Right cardiac atrium (tissue), 5 donors: Measurements from ENCODE around the gene PTPRG. TPM values are rescaled to one million over a fixed set of nuclear protein-coding genes. Genes with fewer than 3 reads are reported as not detected.

Source experiments
- ATAC-seq, 2 donors: fragments of 200-7000 bp; cut with Tn5 transposase; one replicate each; pipeline versions ENCODE4 v1.8.0 to v1.9.1; 2020; ENCODE audit warnings: moderate library complexity in 2 of 2, mild to moderate bottlenecking in 1 of 2
- DNase-seq, 3 donors: peaks; one replicate each; pipeline ENCODE4 v3.0.0-alpha.2; 2020
- H3K27ac ChIP-seq: one replicate; pipeline ENCODE4 v1.5.1; 2013; ENCODE audit warnings: mild to moderate bottlenecking, low read length, control low read depth, moderate library complexity
- H3K27me3 ChIP-seq: one replicate; pipeline ENCODE4 v1.6.1; 2013; ENCODE audit not compliant: control insufficient read depth, insufficient read depth
- H3K4me1 ChIP-seq: one replicate; pipeline ENCODE4 v1.6.1; 2013; ENCODE audit warnings: low read length; ENCODE audit not compliant: control insufficient read depth, insufficient read depth
- H3K4me3 ChIP-seq: one replicate; pipeline ENCODE4 v1.5.1; 2013; ENCODE audit warnings: low read length, control low read depth
- H3K9me3 ChIP-seq: one replicate; pipeline ENCODE4 v1.6.1; 2013; ENCODE audit warnings: low read length; ENCODE audit not compliant: control insufficient read depth
- WGBS: extraction: QIAGEN DNeasy Blood & Tissue Kit; methylation state at CpG from one replicate; pipeline ENCODE4 v1.1.7; 2013; 5-methylcytosine and 5-hydroxymethylcytosine counted together
- intact Hi-C, 4 donors: fragments of 100-400 bp; cut with DNase I; formaldehyde crosslinking; loops; one replicate each; pipeline versions ENCODE4 v1.11.0 to v1.14.0; 2022 to 2023
- polyA plus RNA-seq: library from polyadenylated mRNA; stranded (reverse); fragments of 200-250 nt; gene quantifications from one replicate; pipeline ENCODE4 v1.2.3, GENCODE V29; 2013
- total RNA-seq, 4 donors: library from RNA; stranded (reverse); fragmentation: NEBNext Ultra II Directional; extraction: Animal tissue kit (Norgen Biotek cat#: 25700); gene quantifications; one replicate each; pipeline ENCODE4 v1.2.1, GENCODE V29; 2021
- donor health status: healthy with polysubstance abuse.
- donor health status: DM: no; HTN: yes; CAD: no.
- donor health status: DM: no; HTN: no; CAD: no.
- donor health status: DM: no; HTN: yes; CAD: no; lungs with severe emphysema.
- donor health status: DM: yes; HTN: yes; CAD: no.

The PTPRG gene
- total and polyA plus RNA-seq, 5 donors, result 8.6 to 50.7 (median 32.3) TPM

DNA sequence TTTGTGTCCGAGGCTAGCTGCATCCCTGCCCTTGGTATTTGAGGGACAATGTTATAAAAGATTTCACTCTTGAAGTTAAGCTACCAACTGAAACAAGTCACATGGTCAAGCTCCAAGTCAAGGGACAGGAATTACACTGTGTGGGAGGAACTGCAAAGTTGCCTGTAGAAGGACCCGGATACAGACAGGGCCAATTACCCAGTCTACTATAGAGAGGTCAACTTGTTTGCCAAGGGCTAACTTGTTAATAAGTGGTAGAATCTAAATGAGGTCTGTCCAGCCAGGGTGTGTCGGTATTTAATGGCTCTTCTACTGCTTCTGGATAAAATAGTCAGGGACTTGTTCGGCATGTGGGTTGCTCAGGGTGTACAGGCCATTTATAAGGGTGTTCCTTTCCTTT, 55.7 kb downstream of the PTPRG start:
- Histone ChIP-seq H3K4me3 (no peak overlapping the region), H3K27ac (no peak overlapping the region), H3K9me3 (no peaks in the 10 kb centered on the region), H3K4me1 (peaks cover 16% of the 10 kb centered on the region), H3K27me3 (no peaks in the 10 kb centered on the region)
- DNase-seq, result no peak
- ATAC-seq, result peak; percentile 40 to 75
- intact Hi-C loops, result no loop called here
- 66% methylated on average over 4 of the region's 4 CpGs for WGBS

DNA sequence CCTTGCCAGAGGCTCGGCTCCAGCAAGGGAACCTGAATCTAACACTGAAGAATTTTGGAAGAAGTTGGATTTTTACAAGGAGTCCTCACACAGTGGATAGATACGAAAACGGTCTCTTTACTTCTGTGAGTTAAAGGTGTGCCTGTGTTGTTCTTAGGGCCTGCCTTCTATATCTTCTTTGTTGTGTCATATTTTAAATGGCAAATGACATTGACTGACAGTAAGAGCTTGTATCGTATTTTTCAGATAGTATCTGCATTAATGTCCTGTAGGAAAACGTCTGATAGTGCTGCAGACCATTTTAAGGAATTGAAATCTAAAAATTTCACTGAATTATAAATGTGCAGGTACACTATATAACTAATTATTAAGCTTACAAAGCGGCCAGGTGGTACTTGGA, 56.3 kb downstream of the PTPRG start:
- intact Hi-C loops, result no loop called here
- Histone ChIP-seq H3K27ac (no peak overlapping the region), H3K9me3 (no peaks in the 10 kb centered on the region), H3K27me3 (no peaks in the 10 kb centered on the region), H3K4me1 (peaks cover 13% of the 10 kb centered on the region), H3K4me3 (no peak overlapping the region)
- ATAC-seq, result no peak
- 82% methylated on average over 6 of the region's 6 CpGs for WGBS
- no peak for DNase-seq

DNA sequence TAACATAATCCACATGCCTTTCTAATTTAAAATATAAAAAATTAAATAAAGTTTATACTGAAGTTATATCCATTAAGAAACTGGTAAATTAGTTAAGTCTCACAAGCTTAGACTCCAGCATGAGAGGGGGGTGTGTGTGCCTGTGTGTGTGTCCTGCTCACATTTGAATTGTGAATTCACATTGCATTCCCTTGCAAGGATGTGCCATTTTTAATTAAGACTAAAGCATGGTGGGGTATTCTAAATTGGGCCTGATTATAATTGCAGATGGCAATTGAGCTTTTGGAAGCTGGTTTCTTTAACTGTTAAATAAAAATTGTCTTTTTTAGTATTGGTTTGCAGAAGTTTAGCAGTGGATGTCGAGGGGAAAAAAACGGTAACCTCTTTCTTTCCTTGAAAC, 56.9 kb downstream of the PTPRG start:
- H3K27ac ChIP-seq, result no peak overlapping the region
- H3K9me3 ChIP-seq, result no peaks in the 10 kb centered on the region
- 95% methylated on average over 2 of the region's 2 CpGs for WGBS

DNA sequence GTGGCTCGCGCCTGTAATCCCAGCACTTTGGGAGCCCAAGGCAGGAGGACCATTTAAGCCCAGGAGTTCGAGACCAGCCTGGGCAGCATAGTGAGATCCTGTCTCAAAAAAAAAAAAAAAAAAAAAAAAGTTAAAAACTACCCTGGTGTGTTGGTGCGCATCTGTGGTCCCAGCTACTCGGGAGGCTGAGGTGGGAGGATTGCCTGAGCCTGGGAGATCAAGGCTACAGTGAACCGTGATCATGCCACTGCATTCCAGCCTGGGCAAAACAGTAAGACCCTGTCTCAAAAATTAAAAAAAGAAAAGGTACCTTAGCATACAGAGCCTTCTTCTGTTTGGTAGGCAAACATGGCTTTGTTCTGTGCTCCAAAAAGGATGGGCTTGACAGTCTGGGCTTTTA, 57.5 kb downstream of the PTPRG start:
- WGBS, result 98% methylated on average over 6 of the region's 6 CpGs
- ATAC-seq (no peak), DNase-seq (no peak)
- no peak overlapping the region for H3K4me3 ChIP-seq
- intact Hi-C loops, result no loop called here
- H3K4me1 ChIP-seq, result peaks cover 16% of the 10 kb centered on the region
- H3K27me3 ChIP-seq, result no peaks in the 10 kb centered on the region
- H3K27ac ChIP-seq, result no peak overlapping the region
- no peaks in the 10 kb centered on the region for H3K9me3 ChIP-seq

More for the DNA sequence above, 56.9 kb downstream of the PTPRG start:
- Histone ChIP-seq H3K4me3 (no peak overlapping the region), H3K4me1 (peaks cover 16% of the 10 kb centered on the region), H3K27me3 (no peaks in the 10 kb centered on the region)
- ATAC-seq (no peak), DNase-seq (no peak)
- intact Hi-C loops, result no loop called here

DNA sequence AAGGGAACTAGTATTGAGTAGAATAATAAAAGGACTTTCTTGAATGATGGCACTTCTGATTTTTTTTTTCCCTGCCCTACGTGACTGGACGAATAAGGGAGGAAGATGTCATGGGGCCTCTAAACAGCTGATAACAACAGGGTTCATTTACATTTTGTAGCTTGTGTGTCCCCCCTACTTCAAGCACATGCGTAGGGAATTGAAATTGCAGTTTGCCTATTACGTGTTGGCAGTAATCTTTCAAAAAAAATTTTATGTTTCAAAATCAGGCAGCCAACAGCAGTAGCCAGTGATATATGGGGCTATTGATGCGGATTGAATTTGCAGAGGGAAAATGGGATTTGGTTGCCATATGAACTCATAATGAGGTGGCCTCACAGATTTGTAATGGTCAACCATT, 58.7 kb downstream of the PTPRG start:
- no peak for DNase-seq
- Histone ChIP-seq H3K27ac (no peak overlapping the region), H3K4me3 (no peak overlapping the region), H3K9me3 (no peaks in the 10 kb centered on the region), H3K4me1 (peaks cover 16% of the 10 kb centered on the region), H3K27me3 (no peaks in the 10 kb centered on the region)
- intact Hi-C loops, result no loop called here
- WGBS, result 65% methylated on average over 5 of the region's 5 CpGs
- no peak for ATAC-seq

DNA sequence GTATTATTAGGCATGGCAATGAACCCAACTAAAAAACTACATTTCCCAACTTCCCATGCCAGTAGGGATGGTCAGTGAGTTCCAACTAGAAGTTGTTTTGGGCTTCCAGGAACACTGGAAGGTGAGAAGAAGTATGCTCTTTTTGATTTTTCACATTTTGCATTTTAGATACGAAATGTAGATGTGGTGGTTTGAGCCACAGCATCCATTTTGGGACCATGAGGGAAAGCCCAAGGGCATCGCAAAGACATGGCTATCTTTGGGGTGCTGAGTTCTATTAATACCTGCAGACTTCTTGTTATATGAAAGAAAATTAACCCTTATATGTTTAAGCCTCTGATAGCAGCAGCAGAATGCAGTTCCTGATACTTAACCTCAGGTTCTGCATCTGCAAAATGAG, 62.9 kb downstream of the PTPRG start:
- intact Hi-C loops, result no loop called here
- 96% methylated on average over 2 of the region's 2 CpGs for WGBS
- Histone ChIP-seq H3K4me1 (peaks cover 7% of the 10 kb centered on the region), H3K9me3 (no peaks in the 10 kb centered on the region), H3K27ac (no peak overlapping the region), H3K27me3 (no peaks in the 10 kb centered on the region), H3K4me3 (no peak overlapping the region)
- ATAC-seq (no peak), DNase-seq (no peak)

DNA sequence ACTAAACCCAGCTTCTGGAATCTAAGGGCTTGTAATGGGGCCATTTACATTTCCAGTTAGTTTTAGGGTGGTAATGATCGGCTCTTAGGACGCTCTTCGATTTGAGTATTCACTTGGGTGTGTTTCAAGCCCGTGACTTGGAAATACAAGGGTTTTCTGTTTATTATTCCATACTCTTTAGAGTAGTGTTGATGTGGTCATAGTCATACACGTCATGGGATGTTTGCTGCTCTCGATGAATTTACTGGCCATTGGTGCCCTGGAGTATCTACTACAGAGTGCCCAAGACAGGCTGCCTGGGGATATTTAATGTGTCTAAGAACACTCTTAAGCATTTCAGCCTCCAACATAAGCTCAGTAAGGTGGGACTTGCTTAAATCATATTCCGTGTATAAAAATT, 64.1 kb downstream of the PTPRG start:
- WGBS, result 95% methylated on average over 7 of the region's 7 CpGs
- H3K9me3 ChIP-seq, result no peaks in the 10 kb centered on the region
- peaks cover 7% of the 10 kb centered on the region for H3K4me1 ChIP-seq
- intact Hi-C loops, result no loop called here
- H3K4me3 ChIP-seq, result no peak overlapping the region
- no peak overlapping the region for H3K27ac ChIP-seq
- ATAC-seq (no peak), DNase-seq (no peak)
- no peaks in the 10 kb centered on the region for H3K27me3 ChIP-seq

DNA sequence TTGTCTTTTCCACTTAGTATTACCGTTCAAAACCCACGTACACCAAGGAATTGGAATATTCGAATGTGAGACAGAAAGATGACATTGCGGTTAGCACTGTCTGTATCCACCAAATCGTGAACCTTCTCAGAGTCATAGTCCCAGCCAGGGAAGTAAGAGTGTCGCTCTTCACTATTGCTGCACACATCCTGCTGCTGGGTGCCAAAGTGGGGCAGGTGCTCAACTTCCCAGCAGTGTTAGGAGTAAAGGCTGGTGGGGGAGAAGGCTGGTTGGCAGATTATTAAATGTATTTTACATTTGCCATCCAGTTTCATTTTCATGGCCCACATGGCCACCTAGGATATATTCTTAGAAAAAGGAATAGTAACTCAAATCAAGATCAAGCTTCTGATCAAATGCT, 65.1 kb downstream of the PTPRG start:
- no peak overlapping the region for H3K4me3 ChIP-seq

DNA sequence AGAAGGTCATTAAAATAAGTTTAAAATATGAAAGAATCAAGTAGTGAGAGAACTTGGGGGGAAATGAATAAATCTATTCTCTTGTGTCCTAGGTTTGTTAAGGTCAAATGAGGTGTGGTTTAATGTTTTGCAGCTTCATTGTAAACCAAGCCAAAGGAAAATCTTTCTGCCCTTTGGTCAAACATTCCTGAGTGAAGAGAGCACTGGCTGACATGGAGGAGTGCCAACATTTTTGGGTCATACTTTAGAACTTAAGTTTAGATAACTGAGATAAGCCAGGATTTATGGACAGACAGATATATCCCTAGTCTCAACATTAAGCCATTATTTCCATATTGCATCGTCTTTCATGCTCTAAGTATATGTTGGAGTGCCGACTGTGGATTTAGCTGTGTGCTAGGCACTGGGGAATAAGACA, 66.4 kb downstream of the PTPRG start:
- Histone ChIP-seq H3K4me3 (no peak overlapping the region), H3K9me3 (no peaks in the 10 kb centered on the region), H3K27ac (no peak overlapping the region), H3K27me3 (no peaks in the 10 kb centered on the region), H3K4me1 (peaks cover 3% of the 10 kb centered on the region)
- DNase-seq, result no peak
- intact Hi-C loops, result no loop called here
- ATAC-seq, result peak; percentile 42 to 52
- WGBS, result 69% methylated on average over 2 of the region's 2 CpGs

More for the DNA sequence above, 65.1 kb downstream of the PTPRG start:
- 93% methylated on average over 6 of the region's 6 CpGs for WGBS
- H3K4me1 ChIP-seq, result peaks cover 3% of the 10 kb centered on the region
- intact Hi-C loops, result no loop called here
- ATAC-seq (no peak), DNase-seq (no peak)
- no peaks in the 10 kb centered on the region for H3K9me3 ChIP-seq
- H3K27ac ChIP-seq, result no peak overlapping the region
- H3K27me3 ChIP-seq, result no peaks in the 10 kb centered on the region

DNA sequence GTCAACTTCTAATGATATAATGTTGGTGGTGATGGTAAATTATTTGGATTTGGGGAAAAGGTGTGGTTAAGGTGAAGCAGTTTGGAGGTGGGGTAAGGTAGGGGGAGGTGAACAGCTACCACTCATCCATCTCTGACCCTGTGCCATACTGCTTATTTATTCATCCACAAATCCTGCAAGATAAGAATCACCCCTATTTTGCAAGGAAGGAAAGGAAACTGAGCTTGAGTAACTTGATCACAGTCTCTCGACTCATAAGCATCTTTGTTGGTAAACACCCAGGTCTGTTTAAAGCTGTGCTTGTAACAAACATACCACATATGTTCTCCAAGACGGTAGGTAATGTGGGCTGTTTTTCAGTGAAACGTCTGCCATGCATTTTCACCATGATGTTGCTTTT, 67.3 kb downstream of the PTPRG start:
- H3K9me3 ChIP-seq, result no peaks in the 10 kb centered on the region
- WGBS, result 85% methylated on average over 3 of the region's 3 CpGs
- H3K4me1 ChIP-seq, result no peaks in the 10 kb centered on the region
- H3K27ac ChIP-seq, result no peak overlapping the region
- DNase-seq (no peak), ATAC-seq (no peak)
- no peak overlapping the region for H3K4me3 ChIP-seq
- no peaks in the 10 kb centered on the region for H3K27me3 ChIP-seq
- intact Hi-C loops, result no loop called here

DNA sequence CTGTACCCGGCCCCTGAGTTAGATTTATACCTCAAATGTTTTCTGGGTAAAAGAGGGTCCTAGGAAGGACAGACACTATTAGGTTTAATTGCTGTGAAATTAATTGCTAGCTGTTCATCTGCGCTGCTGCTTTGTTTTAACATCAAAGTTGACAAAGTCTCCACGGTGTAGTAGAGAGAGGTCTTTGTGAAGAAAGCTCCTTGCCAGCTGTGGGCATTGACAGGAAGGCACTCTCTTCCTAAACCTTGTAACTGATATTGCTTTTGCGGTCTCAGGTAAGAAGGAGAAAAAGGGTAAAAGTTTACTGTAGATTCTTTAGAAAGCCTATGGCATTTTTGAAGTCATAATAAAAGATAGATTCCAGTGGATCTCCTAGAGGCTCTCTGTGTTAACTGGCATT, 68.1 kb downstream of the PTPRG start:
- Histone ChIP-seq H3K27ac (no peak overlapping the region), H3K4me1 (no peaks in the 10 kb centered on the region), H3K27me3 (no peaks in the 10 kb centered on the region)

DNA sequence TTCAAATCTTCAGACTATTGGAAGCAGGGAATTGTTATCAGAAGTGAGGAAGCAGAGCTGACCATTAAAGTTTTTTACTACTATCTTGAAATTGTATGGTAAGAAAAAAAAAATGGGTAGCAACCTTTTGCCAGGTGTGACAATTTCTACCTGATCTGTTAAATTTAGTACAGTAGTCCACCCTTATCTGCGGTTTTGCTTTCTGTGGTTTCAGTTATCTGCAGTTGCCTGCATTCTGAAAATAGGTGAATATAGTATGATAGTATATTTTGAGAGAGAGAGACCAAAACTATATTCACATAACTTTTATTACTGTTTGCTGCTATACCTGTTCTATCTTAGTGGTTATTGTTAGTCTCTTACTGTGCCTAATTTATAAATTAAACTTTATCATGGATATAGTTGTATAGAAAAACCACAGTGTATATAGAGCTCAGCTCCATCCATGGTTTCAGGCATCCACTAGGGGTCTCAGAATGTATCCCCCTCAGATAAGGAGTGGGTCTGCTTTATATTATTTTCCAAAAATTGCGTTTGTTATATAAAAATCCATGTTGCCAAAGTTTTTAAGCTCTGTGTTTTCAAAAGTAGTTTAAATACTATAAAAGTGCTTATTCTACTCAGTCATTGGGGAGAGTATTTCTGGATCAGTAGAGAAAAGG, 69.9 kb downstream of the PTPRG start:
- H3K9me3 ChIP-seq, result no peaks in the 10 kb centered on the region
- H3K27ac ChIP-seq, result no peak overlapping the region
- H3K4me3 ChIP-seq, result no peak overlapping the region
- intact Hi-C loops, result loop anchor here in 2 of 4 donors (10.0 kb wide), 2 partner anchors 56 to 66 kb away; partner anchors contain the start of gene PTPRG (in 1 of the 2)
- DNase-seq (no peak), ATAC-seq (no peak)
- H3K4me1 ChIP-seq, result no peaks in the 10 kb centered on the region
- no peaks in the 10 kb centered on the region for H3K27me3 ChIP-seq
- 90% methylated on average over 2 of the region's 2 CpGs for WGBS

More for the DNA sequence above, 68.1 kb downstream of the PTPRG start:
- DNase-seq (no peak), ATAC-seq (no peak)
- WGBS, result 90% methylated on average over 4 of the region's 4 CpGs
- Histone ChIP-seq H3K4me3 (no peak overlapping the region), H3K9me3 (no peaks in the 10 kb centered on the region)
- intact Hi-C loops, result no loop called here
